ENCODE measurements around the gene GPRC5A.

- TF ChIP-seq DNMT1 (CRISPR knock-in tag; IDR thresholded peaks at IDR 0.05) = no peak
- no peak for TF ChIP-seq POLR2AphosphoS5 (IDR thresholded peaks at IDR 0.05; ENCODE audit: low read depth, low read length)
- TF ChIP-seq CBX2 (IDR thresholded peaks at IDR 0.05; ENCODE audit: low read depth, low read length) = no peak
- no peak for TF ChIP-seq CBX2 (CRISPR knock-in tag; IDR thresholded peaks at IDR 0.05; ENCODE audit: low read depth)
Observed at GRCh38 chr12:12936983-12937491, 45.7 kb downstream of the GPRC5A start.
